HG03135 (cell line): ENCODE results near the gene SRGAP1.

Source experiments
- ATAC-seq: cut with Tn5 transposase; IDR thresholded peaks from one replicate; pipeline ENCODE4 v1.9.1; 2021; ENCODE audit warnings: mild to moderate bottlenecking, moderate library complexity; ENCODE audit not compliant: unreplicated experiment

Gene SRGAP1

GRCh38 chr12:63929426-63929825 lies 84.9 kb downstream of the SRGAP1 start:
- ATAC-seq = no peak

GRCh38 chr12:63930971-63931370 lies 86.5 kb downstream of the SRGAP1 start:
- ATAC-seq = no peak

GRCh38 chr12:63931703-63932102 lies 87.2 kb downstream of the SRGAP1 start:
- no peak for ATAC-seq

- ATAC-seq = no peak
These were observed 90.4 kb downstream of the SRGAP1 start for GRCh38 chr12:63934936-63935335.

GRCh38 chr12:63935361-63935760 lies 90.9 kb downstream of the SRGAP1 start:
- ATAC-seq = no peak

- ATAC-seq = no peak
These were observed 93.1 kb downstream of the SRGAP1 start for GRCh38 chr12:63937378-63938316.

- no peak for ATAC-seq
These were observed 96.0 kb downstream of the SRGAP1 start for GRCh38 chr12:63940310-63941005.

- no peak for ATAC-seq
These were observed 96.8 kb downstream of the SRGAP1 start for GRCh38 chr12:63941166-63941800.

- no peak for ATAC-seq
These were observed 97.4 kb downstream of the SRGAP1 start for GRCh38 chr12:63941879-63942278.

GRCh38 chr12:63942464-63943241 lies 98.2 kb downstream of the SRGAP1 start:
- no peak for ATAC-seq

- ATAC-seq = no peak
These were observed 99.6 kb downstream of the SRGAP1 start for GRCh38 chr12:63944034-63944579.

- ATAC-seq = no peak
These were observed 100.2 kb downstream of the SRGAP1 start for GRCh38 chr12:63944586-63945228.

- no peak for ATAC-seq
These were observed 101.3 kb downstream of the SRGAP1 start for GRCh38 chr12:63945777-63946176.

- no peak for ATAC-seq
These were observed 103.7 kb downstream of the SRGAP1 start for GRCh38 chr12:63948211-63948610.

GRCh38 chr12:63949902-63950301 lies 105.4 kb downstream of the SRGAP1 start:
- no peak for ATAC-seq

- no peak for ATAC-seq
These were observed 108.5 kb downstream of the SRGAP1 start for GRCh38 chr12:63952995-63953394.

- ATAC-seq = no peak
These were observed 111.5 kb downstream of the SRGAP1 start for GRCh38 chr12:63955831-63956666.

GRCh38 chr12:63957496-63957895 lies 113.0 kb downstream of the SRGAP1 start:
- no peak for ATAC-seq
